HepG2 (cell line): Measurements from ENCODE around the gene IRS1. TPM values are rescaled to one million over a fixed set of nuclear protein-coding genes. Genes with fewer than 3 reads are reported as not detected.

ENCODE experiments used
- ATAC-seq: fragments of 200-7000 bp; cut with Tn5 transposase; 3 replicates; pipeline ENCODE4 v1.9.1; 2020; ENCODE audit warnings: mild to moderate bottlenecking, moderate library complexity
- BruUV-seq: library from RNA; stranded (reverse); fragments of 400-500 nt; replicated peaks from 2 replicates; lab custom pipeline; 2021; lab: Mats Ljungman, UMichigan
- CTCF ChIA-PET: fragments of 300-600 bp; formaldehyde crosslinking; extraction: SDS; loops from one replicate; lab custom pipeline; 2021; ENCODE audit warnings: low total read pairs, inconsistent platforms, low intra/inter-chr PET ratio; lab: Yijun Ruan, JAX
- POLR2A ChIA-PET: fragments of 350-600 bp; sonication (Branson Sonifier 250); formaldehyde crosslinking; loops from one replicate; lab custom pipeline; 2020; ENCODE audit warnings: antibody characterized with exemption, inconsistent platforms; lab: Yijun Ruan, JAX
- DNase-seq: peaks from one replicate; pipeline ENCODE4 v3.0.0-alpha.2; 2015; ENCODE audit warnings: low spot score
- FAIRE-seq: peaks from 3 replicates; lab custom pipeline; 2011; peaks lifted over from hg19 to GRCh38; lab: Jason Lieb, UNC
- H2AFZ ChIP-seq: one replicate; pipeline ENCODE4 v1.6.1; 2011; ENCODE audit warnings: low read length, inconsistent platforms
- H3K27ac ChIP-seq: fragments of 300-600 bp; 3 replicates; pipeline ENCODE4 v1.8.0; 2011; ENCODE audit warnings: mixed run types, mild to moderate bottlenecking, mixed read lengths, low read length, inconsistent platforms; ENCODE audit not compliant: insufficient read depth; ENCODE audit errors: extremely low read length
- H3K27me3 ChIP-seq, 2 experiments: fragments of 200-600 bp in 1 of 2; 2 replicates in 1 of 2; 3 replicates in 1 of 2; pipeline versions ENCODE4 v1.6.0 to v1.8.0; 2011; ENCODE audit warnings: low read length in 2 of 2, mild to moderate bottlenecking in 2 of 2, moderate library complexity in 2 of 2, inconsistent platforms in 1 of 2; ENCODE audit not compliant: insufficient read depth in 2 of 2, control insufficient read depth in 1 of 2
- H3K36me3 ChIP-seq, 2 experiments: fragments of 200-600 bp in 1 of 2; replicated peaks in 1 of 2; 2 replicates in 1 of 2; 3 replicates in 1 of 2; pipeline versions ENCODE4 v1.5.1 to v1.8.0; 2011; ENCODE audit warnings: low read length in 2 of 2, inconsistent platforms in 1 of 2; ENCODE audit not compliant: insufficient read depth in 2 of 2, control insufficient read depth in 1 of 2
- H3K4me1 ChIP-seq: 2 replicates; pipeline ENCODE4 v1.5.1; 2012; ENCODE audit warnings: low read length, inconsistent platforms; ENCODE audit not compliant: insufficient read depth
- H3K4me2 ChIP-seq: 2 replicates; pipeline ENCODE4 v1.6.0; 2011; ENCODE audit warnings: low read depth, low read length, inconsistent platforms
- H3K4me3 ChIP-seq, 3 experiments: fragments of 200-600 bp in 1 of 3; sonication (generic), shearing (Covaris generic) in 1 of 3; replicated peaks in 1 of 3; 2 replicates each; pipeline ENCODE4 v1.5.1; 2011 to 2016; ENCODE audit warnings: low read length in 3 of 3, inconsistent platforms in 2 of 3, low read depth in 2 of 3, mild to moderate bottlenecking in 2 of 3, control low read depth in 1 of 3, mixed read lengths in 1 of 3; ENCODE audit not compliant: insufficient read depth in 1 of 3
- H3K79me2 ChIP-seq: one replicate; pipeline ENCODE4 v1.6.1; 2011; ENCODE audit warnings: low read length, inconsistent platforms; ENCODE audit not compliant: insufficient read depth
- H3K9ac ChIP-seq: 2 replicates; pipeline ENCODE4 v1.6.0; 2011; ENCODE audit warnings: mild to moderate bottlenecking, low read depth, low read length, inconsistent platforms; ENCODE audit not compliant: insufficient read depth
- H3K9me3 ChIP-seq: 2 replicates; pipeline ENCODE4 v1.5.1; 2012; ENCODE audit warnings: mild to moderate bottlenecking, low read length
- H4K20me1 ChIP-seq: 2 replicates; pipeline ENCODE4 v1.6.0; 2011; ENCODE audit warnings: inconsistent platforms, mild to moderate bottlenecking, low read length, moderate library complexity; ENCODE audit not compliant: insufficient read depth
- AGO2 ChIP-seq: fragments of 200-400 bp; formaldehyde crosslinking; optimal IDR thresholded peaks from 2 replicates; pipeline ENCODE3; 2017; ENCODE audit warnings: mild to moderate bottlenecking, low read depth, low read length, moderate library complexity
- HNRNPL ChIP-seq: fragments of 200-400 bp; formaldehyde crosslinking; IDR thresholded peaks from 2 replicates; pipeline ENCODE4 v1.6.1; 2017; ENCODE audit warnings: mild to moderate bottlenecking, low read depth, low read length
- MATR3 ChIP-seq: sonication (generic); formaldehyde crosslinking; IDR thresholded peaks from 2 replicates; pipeline ENCODE4 v1.4.0; 2020; ENCODE audit warnings: missing genetic modification reagents
- POLR2G ChIP-seq: fragments of 200-400 bp; formaldehyde crosslinking; IDR thresholded peaks from 2 replicates; pipeline ENCODE4 v1.6.1; 2018; ENCODE audit warnings: mild to moderate bottlenecking, low read depth, low read length, moderate library complexity
- RBFOX2 ChIP-seq: fragments of 200-400 bp; formaldehyde crosslinking; IDR thresholded peaks from 2 replicates; pipeline ENCODE4 v1.6.1; 2017; ENCODE audit warnings: low read depth, mild to moderate bottlenecking, low read length
- ZBTB21 ChIP-seq: sonication (generic); formaldehyde crosslinking; IDR thresholded peaks from 2 replicates; pipeline ENCODE4 v1.4.0; 2020; ENCODE audit warnings: missing genetic modification reagents
- ZMYM2 ChIP-seq: sonication (generic); formaldehyde crosslinking; IDR thresholded peaks from 2 replicates; pipeline ENCODE4 v1.8.0; 2022; ENCODE audit warnings: mild to moderate bottlenecking, missing genetic modification reagents
- ZNF34 ChIP-seq: sonication (generic); formaldehyde crosslinking; IDR thresholded peaks from 2 replicates; pipeline ENCODE4 v1.4.0; 2020; ENCODE audit warnings: mild to moderate bottlenecking, missing genetic modification reagents, borderline replicate concordance
- ZNF367 ChIP-seq: sonication (generic); formaldehyde crosslinking; IDR thresholded peaks from 2 replicates; pipeline ENCODE4 v1.4.0; 2020; ENCODE audit warnings: missing genetic modification reagents, borderline replicate concordance
- ZNF687 ChIP-seq: sonication (generic); formaldehyde crosslinking; IDR thresholded peaks from 2 replicates; pipeline ENCODE4 v1.5.1; 2020; ENCODE audit warnings: mild to moderate bottlenecking, missing genetic modification reagents, moderate library complexity
- WGBS: methylation state at CpG from one replicate; pipeline ENCODE4 v1.1.6; 2017; ENCODE audit warnings: low lambda C conversion rate; 5-methylcytosine and 5-hydroxymethylcytosine counted together
- in situ Hi-C: cut with HindIII; loops from 2 replicates; pipeline ENCODE4 v1.10.0; 2017; ENCODE audit warnings: low pct_unique_long_range_greater_than_20kb; ENCODE audit not compliant: extremely low pct_ligation_motif_present
- intact Hi-C: fragments of 100-400 bp; cut with micrococcal nuclease; formaldehyde crosslinking; loops from one replicate; pipeline ENCODE4 v1.10.0; 2022; ENCODE audit not compliant: unreplicated experiment
- polyA plus RNA-seq, 8 experiments: library from polyadenylated mRNA; depleted of rRNA in 3 of 8; stranded (reverse) in 7 of 8; unstranded in 1 of 8; fragments of >200 nt; fragmentation: Illumina TruSeq in 4 of 8; extraction: Trizol in 4 of 8; gene quantifications; 2 replicates each; pipeline versions ENCODE4 v1.2.1 to v1.2.3, GENCODE V29; 2011 to 2016; ENCODE audit warnings: low read depth in 4 of 8, missing spikeins in 1 of 8, mixed read lengths in 1 of 8; ENCODE audit not compliant: insufficient read depth in 1 of 8
- total RNA-seq, 5 experiments: library from RNA; depleted of rRNA; stranded (reverse); fragments of >200 nt; fragmentation: Illumina TruSeq; extraction: Trizol; gene quantifications; 2 replicates each; pipeline ENCODE4 v1.2.3, GENCODE V29; 2016; ENCODE audit warnings: low read depth in 1 of 5
- TF ChIP-seq, protein P1 (sequence below): sonication (generic); formaldehyde crosslinking; IDR thresholded peaks from 2 replicates; pipeline ENCODE4 v1.4.0; 2020; ENCODE audit warnings: missing genetic modification reagents

IRS1 gene
- total and polyA plus RNA-seq, 2 of the 13 experiments (the other 11 are each of a cell fraction or from before 2014, with no cell fraction given) = 8.7 to 9.0 TPM

GRCh38 chr2:226791487-226792081 is 8.0 kb downstream of the IRS1 start:
- no peak for DNase-seq
- no peak for ATAC-seq
- 0 out of 2 replicates have a peak, but pooled peaks have one; percentile 63 for TF ChIP-seq HNRNPL
- TF ChIP-seq RBFOX2 = peak; percentile 38; the same call in 1 of the 2 replicates
- TF ChIP-seq AGO2 = peak; percentile 21
- no peak for TF ChIP-seq POLR2G

GRCh38 chr2:226791056-226791486 is 8.5 kb downstream of the IRS1 start:
- no peak overlapping the region for H3K27ac ChIP-seq
- FAIRE-seq = no peak
- H3K9ac ChIP-seq = no peak overlapping the region
- no peaks in the 10 kb centered on the region for H4K20me1 ChIP-seq
- CTCF ChIA-PET = no interaction called here
- H2AFZ ChIP-seq = no peak overlapping the region
- no peak for ATAC-seq
- peaks cover 69% of the 10 kb centered on the region for H3K4me1 ChIP-seq
- H3K36me3 ChIP-seq = peaks cover 0 to 6% of the 10 kb centered on the region in 2 experiments; a peak in 2 of 5 replicates
- WGBS = 98% methylated on average over 24 of the region's 24 CpGs
- POLR2A ChIA-PET = interaction anchor here (1.0 to 3.0 kb wide), 3 partner anchors 9 to 58 kb away, joined by 4 to 17 read pairs (median 4); partner anchors contain the start of gene IRS1
- intact Hi-C loops = no loop called here
- no peak overlapping the region for H3K4me2 ChIP-seq
- in situ Hi-C loops = loop anchor here (10.0 kb wide), 3 partner anchors 56 to 576 kb away; no protein-coding TSS in a partner anchor
- no TSS peak for BruUV-seq
- H3K4me3 ChIP-seq = no peak overlapping the region
- H3K79me2 ChIP-seq = peaks cover 59% of the 10 kb centered on the region
- no peak for DNase-seq
- no peaks in the 10 kb centered on the region for H3K27me3 ChIP-seq
- no peaks in the 10 kb centered on the region for H3K9me3 ChIP-seq
- TF ChIP-seq AGO2 (peak; percentile 40), ZNF367 (CRISPR knock-in tag) (no peak), ZNF687 (CRISPR knock-in tag) (peak; percentile 40; the same call in 1 of the 2 replicates), ZBTB21 (CRISPR knock-in tag) (no peak), ZMYM2 (CRISPR knock-in tag) (peak; percentile 88), ZNF34 (CRISPR knock-in tag) (no peak), MATR3 (CRISPR knock-in tag) (no peak)
- TF ChIP-seq, protein P1, sequence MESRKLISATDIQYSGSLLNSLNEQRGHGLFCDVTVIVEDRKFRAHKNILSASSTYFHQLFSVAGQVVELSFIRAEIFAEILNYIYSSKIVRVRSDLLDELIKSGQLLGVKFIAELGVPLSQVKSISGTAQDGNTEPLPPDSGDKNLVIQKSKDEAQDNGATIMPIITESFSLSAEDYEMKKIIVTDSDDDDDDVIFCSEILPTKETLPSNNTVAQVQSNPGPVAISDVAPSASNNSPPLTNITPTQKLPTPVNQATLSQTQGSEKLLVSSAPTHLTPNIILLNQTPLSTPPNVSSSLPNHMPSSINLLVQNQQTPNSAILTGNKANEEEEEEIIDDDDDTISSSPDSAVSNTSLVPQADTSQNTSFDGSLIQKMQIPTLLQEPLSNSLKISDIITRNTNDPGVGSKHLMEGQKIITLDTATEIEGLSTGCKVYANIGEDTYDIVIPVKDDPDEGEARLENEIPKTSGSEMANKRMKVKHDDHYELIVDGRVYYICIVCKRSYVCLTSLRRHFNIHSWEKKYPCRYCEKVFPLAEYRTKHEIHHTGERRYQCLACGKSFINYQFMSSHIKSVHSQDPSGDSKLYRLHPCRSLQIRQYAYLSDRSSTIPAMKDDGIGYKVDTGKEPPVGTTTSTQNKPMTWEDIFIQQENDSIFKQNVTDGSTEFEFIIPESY = peak; percentile 68; the same call in 1 of the 2 replicates

More at GRCh38 chr2:226791487-226792081, 8.0 kb downstream of the IRS1 start:
- in situ Hi-C loops = loop anchor here (10.0 kb wide), 3 partner anchors 57 to 577 kb away; no protein-coding TSS in a partner anchor
- Histone ChIP-seq H3K27ac (peak overlapping the region; percentile 26), H3K4me3 (no peak overlapping the region), H4K20me1 (no peaks in the 10 kb centered on the region), H2AFZ (no peak overlapping the region), H3K9ac (no peak overlapping the region), H3K79me2 (peaks cover 61% of the 10 kb centered on the region), H3K4me1 (peaks cover 74% of the 10 kb centered on the region), H3K9me3 (no peaks in the 10 kb centered on the region), H3K36me3 (peaks cover 0 to 6% of the 10 kb centered on the region in 2 experiments; a peak in 2 of 5 replicates), H3K27me3 (no peaks in the 10 kb centered on the region), H3K4me2 (peak overlapping the region; percentile 77; the same call in 1 of the 2 replicates)
- CTCF ChIA-PET = no interaction called here
- no TSS peak for BruUV-seq
- intact Hi-C loops = no loop called here
- FAIRE-seq = no peak
- POLR2A ChIA-PET = no interaction called here
- WGBS = 94% methylated on average over 56 of the region's 56 CpGs
